ENCODE measurements around the gene NAALADL2.

NAALADL2 gene

DNA sequence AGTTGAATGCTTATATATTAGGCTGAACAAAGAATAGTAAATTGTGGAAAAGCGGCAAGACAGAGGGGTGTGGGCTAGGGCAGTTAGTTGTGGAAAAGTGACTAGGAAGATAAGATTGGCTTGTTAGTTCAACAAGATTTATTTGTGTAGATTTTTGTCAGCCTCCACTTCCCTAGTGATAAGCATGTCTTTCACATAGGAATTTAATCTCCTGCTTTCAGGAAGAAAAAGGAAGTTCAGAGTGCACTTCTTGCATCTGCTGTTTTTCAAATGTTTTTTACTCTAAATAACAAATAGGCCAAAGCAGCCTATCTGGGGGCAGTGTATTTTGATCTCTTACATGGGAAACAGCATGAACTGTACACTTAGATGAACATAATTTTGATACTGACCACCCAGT, 919.9 kb downstream of the NAALADL2 start:
- TF ChIP-seq ZBTB7A (IDR thresholded peaks at IDR 0.05; ENCODE audit: low read depth) = no peak
- TF ChIP-seq YY1 (IDR thresholded peaks at IDR 0.05; ENCODE audit: low read depth) = no peak
- no peak for TF ChIP-seq REST (IDR thresholded peaks at IDR 0.05; ENCODE audit: low read depth)
- TF ChIP-seq EGR1 (IDR thresholded peaks at IDR 0.05) = no peak
- TF ChIP-seq, protein P1, sequence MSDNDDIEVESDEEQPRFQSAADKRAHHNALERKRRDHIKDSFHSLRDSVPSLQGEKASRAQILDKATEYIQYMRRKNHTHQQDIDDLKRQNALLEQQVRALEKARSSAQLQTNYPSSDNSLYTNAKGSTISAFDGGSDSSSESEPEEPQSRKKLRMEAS (IDR thresholded peaks at IDR 0.05) = no peak
- no peak for TF ChIP-seq EP300 (IDR thresholded peaks at IDR 0.05; ENCODE audit: borderline replicate concordance)

- TF ChIP-seq CREB1 (IDR thresholded peaks at IDR 0.05; ENCODE audit: low read depth) = no peak
- no peak for TF ChIP-seq EP300 (IDR thresholded peaks at IDR 0.05; ENCODE audit: borderline replicate concordance)
- TF ChIP-seq REST (IDR thresholded peaks at IDR 0.05; ENCODE audit: low read depth) = no peak
- no peak for TF ChIP-seq RAD21 (IDR thresholded peaks at IDR 0.05; ENCODE audit: low read depth)
Observed at GRCh38 chr3:175792245-175792644, 933.1 kb downstream of the NAALADL2 start.

GRCh38 chr3:175798326-175798725, 939.2 kb downstream of the NAALADL2 start:
- TF ChIP-seq EP300 (IDR thresholded peaks at IDR 0.05; ENCODE audit: borderline replicate concordance) (no peak), CREB1 (IDR thresholded peaks at IDR 0.05; ENCODE audit: low read depth) (no peak), TAF1 (IDR thresholded peaks at IDR 0.05; ENCODE audit: low read depth) (no peak), CEBPB (IDR thresholded peaks at IDR 0.05) (no peak), TCF12 (IDR thresholded peaks at IDR 0.05; ENCODE audit: low read depth) (no peak), RAD21 (IDR thresholded peaks at IDR 0.05; ENCODE audit: low read depth) (no peak), REST (IDR thresholded peaks at IDR 0.05; ENCODE audit: low read depth) (no peak), EGR1 (IDR thresholded peaks at IDR 0.05) (no peak), NFIC (IDR thresholded peaks at IDR 0.05) (no peak)

- no peak for TF ChIP-seq ZBTB7A (IDR thresholded peaks at IDR 0.05; ENCODE audit: low read depth)
- TF ChIP-seq FOXM1 (IDR thresholded peaks at IDR 0.05; ENCODE audit: borderline replicate concordance, low read depth) = no peak
- no peak for TF ChIP-seq NFIC (IDR thresholded peaks at IDR 0.05)
- TF ChIP-seq YY1 (IDR thresholded peaks at IDR 0.05; ENCODE audit: low read depth) = no peak
- no peak for TF ChIP-seq EGR1 (IDR thresholded peaks at IDR 0.05)
Observed at GRCh38 chr3:175805825-175806224, 946.7 kb downstream of the NAALADL2 start.

DNA sequence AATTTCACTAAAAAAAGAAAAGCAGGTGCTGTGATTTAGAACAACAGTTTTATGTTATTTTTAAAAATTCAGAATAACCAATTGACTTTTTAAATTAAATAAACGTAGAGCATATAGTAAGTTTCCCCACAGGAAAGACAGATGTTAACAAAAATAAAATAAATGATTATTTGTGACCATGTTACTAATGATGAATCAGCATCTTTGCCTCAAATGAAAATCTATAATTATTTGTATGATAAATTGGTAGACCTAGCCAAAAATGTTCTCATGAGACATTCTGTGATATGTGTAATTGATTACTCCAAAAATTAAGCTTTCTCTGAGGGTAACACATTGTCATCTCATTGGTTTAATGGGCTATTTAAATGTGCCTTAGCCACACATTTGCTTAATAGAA, 948.0 kb downstream of the NAALADL2 start:
- TF ChIP-seq TCF12 (IDR thresholded peaks at IDR 0.05; ENCODE audit: low read depth) (no peak), CEBPB (IDR thresholded peaks at IDR 0.05) (no peak), CREB1 (IDR thresholded peaks at IDR 0.05; ENCODE audit: low read depth) (no peak), ZBTB7A (IDR thresholded peaks at IDR 0.05; ENCODE audit: low read depth) (no peak)

DNA sequence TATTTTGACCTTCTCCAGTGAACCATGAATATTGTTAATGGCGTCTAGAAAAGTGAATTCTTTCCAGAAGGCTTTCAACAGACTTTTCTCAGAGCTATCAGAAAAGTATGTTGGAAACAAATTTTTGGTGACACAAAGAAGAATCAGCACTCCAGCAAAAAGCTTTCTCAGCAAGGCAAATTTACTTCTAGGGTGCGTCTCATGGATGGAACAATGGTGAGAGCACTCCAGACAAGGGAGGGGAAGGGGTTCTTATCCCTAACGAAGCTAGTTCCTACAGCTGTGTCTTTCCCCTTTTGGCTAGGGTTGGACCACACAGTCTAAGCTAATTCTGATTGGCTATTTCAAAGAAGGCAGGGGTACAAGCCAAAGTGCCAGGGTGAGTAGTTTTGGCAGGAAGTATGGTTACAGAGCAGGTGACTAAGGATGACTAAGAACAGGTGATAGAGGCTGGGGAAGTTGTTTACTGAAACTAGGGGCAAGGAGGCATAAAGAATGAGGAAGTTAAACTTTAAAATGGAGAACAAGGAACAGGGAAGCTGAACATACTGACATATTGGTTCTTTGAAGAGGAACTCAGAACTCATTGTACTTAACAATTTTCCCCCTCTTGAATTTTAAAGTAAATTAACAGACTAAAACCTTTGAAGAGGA, 959.8 kb downstream of the NAALADL2 start:
- TF ChIP-seq REST (IDR thresholded peaks at IDR 0.05; ENCODE audit: low read depth) = no peak
- TF ChIP-seq TAF1 (IDR thresholded peaks at IDR 0.05; ENCODE audit: low read depth) = no peak
- TF ChIP-seq EGR1 (IDR thresholded peaks at IDR 0.05) = no peak
- no peak for TF ChIP-seq CEBPB (IDR thresholded peaks at IDR 0.05)
- TF ChIP-seq YY1 (IDR thresholded peaks at IDR 0.05; ENCODE audit: low read depth) = no peak
- TF ChIP-seq RAD21 (IDR thresholded peaks at IDR 0.05; ENCODE audit: low read depth) = no peak
- no peak for TF ChIP-seq TCF12 (IDR thresholded peaks at IDR 0.05; ENCODE audit: low read depth)
- TF ChIP-seq ZBTB7A (IDR thresholded peaks at IDR 0.05; ENCODE audit: low read depth) = no peak
- no peak for TF ChIP-seq EP300 (IDR thresholded peaks at IDR 0.05; ENCODE audit: borderline replicate concordance)
- TF ChIP-seq, protein P1 (IDR thresholded peaks at IDR 0.05) = no peak
- TF ChIP-seq FOXM1 (IDR thresholded peaks at IDR 0.05; ENCODE audit: borderline replicate concordance, low read depth) = no peak
- TF ChIP-seq NFIC (IDR thresholded peaks at IDR 0.05) = no peak
- TF ChIP-seq CREB1 (IDR thresholded peaks at IDR 0.05; ENCODE audit: low read depth) = no peak
